Measurements from ENCODE around the gene MYD88. TPM values are rescaled to one million over a fixed set of nuclear protein-coding genes. Genes with fewer than 3 reads are reported as not detected.

The MYD88 gene
- total RNA-seq, 1 donor from 2014 or later, result 70.2 TPM

- DNase-seq, result no peak
- H3K4me1 ChIP-seq, result no peaks in the 10 kb centered on the region
- ATAC-seq, result no peak
- H3K27me3 ChIP-seq, result no peaks in the 10 kb centered on the region
- intact Hi-C loops (cut with DNase I), result no loop called here
- H3K36me3 ChIP-seq, result peaks cover 5% of the 10 kb centered on the region
- H3K27ac ChIP-seq, result no peak overlapping the region
- no peak for TF ChIP-seq CTCF (IDR thresholded peaks at IDR 0.05)
- H3K4me3 ChIP-seq, result no peak overlapping the region
- no peaks in the 10 kb centered on the region for H3K9me3 ChIP-seq
Measured at GRCh38 chr3:38114875-38115644, 23.4 kb upstream of the MYD88 start.

GRCh38 chr3:38115645-38116427 is 22.6 kb upstream of the MYD88 start:
- Histone ChIP-seq H3K36me3 (peaks cover 13% of the 10 kb centered on the region), H3K4me3 (no peak overlapping the region), H3K9me3 (no peaks in the 10 kb centered on the region), H3K27ac (no peak overlapping the region), H3K4me1 (no peaks in the 10 kb centered on the region), H3K27me3 (no peaks in the 10 kb centered on the region)
- TF ChIP-seq CTCF (IDR thresholded peaks at IDR 0.05), result no peak
- intact Hi-C loops (cut with DNase I), result no loop called here
- DNase-seq, result no peak
- ATAC-seq, result no peak

GRCh38 chr3:38116471-38117162 is 21.8 kb upstream of the MYD88 start:
- H3K9me3 ChIP-seq, result no peaks in the 10 kb centered on the region
- DNase-seq (no peak), ATAC-seq (peak; percentile 1)
- no peak overlapping the region for H3K27ac ChIP-seq
- H3K36me3 ChIP-seq, result peaks cover 21% of the 10 kb centered on the region
- no peaks in the 10 kb centered on the region for H3K4me1 ChIP-seq
- TF ChIP-seq CTCF (IDR thresholded peaks at IDR 0.05), result no peak
- intact Hi-C loops (cut with DNase I), result no loop called here
- H3K27me3 ChIP-seq, result no peaks in the 10 kb centered on the region
- no peak overlapping the region for H3K4me3 ChIP-seq

- DNase-seq (no peak), ATAC-seq (peak; percentile 78)
- TF ChIP-seq CTCF (IDR thresholded peaks at IDR 0.05), result no peak
- Histone ChIP-seq H3K4me1 (no peaks in the 10 kb centered on the region), H3K9me3 (no peaks in the 10 kb centered on the region), H3K27me3 (no peaks in the 10 kb centered on the region), H3K27ac (no peak overlapping the region), H3K36me3 (peaks cover 27% of the 10 kb centered on the region), H3K4me3 (no peak overlapping the region)
- intact Hi-C loops (cut with DNase I), result no loop called here
Measured at GRCh38 chr3:38117163-38117716, 21.2 kb upstream of the MYD88 start.

- Histone ChIP-seq H3K4me3 (no peak overlapping the region), H3K9me3 (no peaks in the 10 kb centered on the region), H3K27ac (no peak overlapping the region), H3K27me3 (no peaks in the 10 kb centered on the region), H3K36me3 (peaks cover 33% of the 10 kb centered on the region), H3K4me1 (no peaks in the 10 kb centered on the region)
- peak; percentile 80 for TF ChIP-seq CTCF (IDR thresholded peaks at IDR 0.05)
- DNase-seq, result peak; percentile 85
- peak; percentile 89 for ATAC-seq
- intact Hi-C loops (cut with DNase I), result no loop called here
Measured at GRCh38 chr3:38117748-38118420, 20.6 kb upstream of the MYD88 start.

All from upper lobe of right lung (tissue), 1 donor.